ELR (cell line): ENCODE results near the gene ZNF516.
A peak's percentile ranks its signal among the peaks of the same experiment; 100 is the strongest.
"Not testable (repeated sequence)": the region's sequence is repeated elsewhere in the genome, so short reads cannot be mapped to it uniquely, and the experiment has no call there.

Source experiments
- DNase-seq: peaks from one replicate; pipeline ENCODE4 v3.0.0-alpha.2; 2015; ENCODE audit warnings: low read depth

ZNF516 gene

GRCh38 chr18:76490033-76490432, 5.0 kb downstream of the ZNF516 start:
- peak; percentile 34 for DNase-seq

- DNase-seq, result peak; percentile 30
Measured at GRCh38 chr18:76489081-76489480, 6.0 kb downstream of the ZNF516 start.

- peak; percentile 67 for DNase-seq
Measured at GRCh38 chr18:76488190-76488589, 6.9 kb downstream of the ZNF516 start.

- peak; percentile 48 for DNase-seq
Measured at GRCh38 chr18:76487782-76488181, 7.3 kb downstream of the ZNF516 start.

GRCh38 chr18:76487070-76487469, 8.0 kb downstream of the ZNF516 start:
- DNase-seq, result peak; percentile 43

GRCh38 chr18:76486574-76486973, 8.5 kb downstream of the ZNF516 start:
- no peak for DNase-seq

GRCh38 chr18:76486038-76486437, 9.0 kb downstream of the ZNF516 start:
- no peak for DNase-seq

- DNase-seq, result no peak
Measured at GRCh38 chr18:76484749-76485387, 10.2 kb downstream of the ZNF516 start.

- DNase-seq, result no peak
Measured at GRCh38 chr18:76483780-76484179, 11.3 kb downstream of the ZNF516 start.

GRCh38 chr18:76482971-76483691, 11.9 kb downstream of the ZNF516 start:
- DNase-seq, result no peak

GRCh38 chr18:76482267-76482666, 12.8 kb downstream of the ZNF516 start:
- no peak for DNase-seq

GRCh38 chr18:76480913-76481312, 14.1 kb downstream of the ZNF516 start:
- DNase-seq, result peak; percentile 30

GRCh38 chr18:76479351-76480238, 15.4 kb downstream of the ZNF516 start:
- no peak for DNase-seq

GRCh38 chr18:76476665-76477561, 18.1 kb downstream of the ZNF516 start:
- peak; percentile 96 for DNase-seq

- DNase-seq, result no peak
Measured at GRCh38 chr18:76475450-76476194, 19.4 kb downstream of the ZNF516 start.

- no peak for DNase-seq
Measured at GRCh38 chr18:76474824-76475223, 20.2 kb downstream of the ZNF516 start.

GRCh38 chr18:76473521-76473920, 21.5 kb downstream of the ZNF516 start:
- not testable (repeated sequence) for DNase-seq

GRCh38 chr18:76472829-76473228, 22.2 kb downstream of the ZNF516 start:
- DNase-seq, result no peak

- DNase-seq, result no peak
Measured at GRCh38 chr18:76471593-76471992, 23.4 kb downstream of the ZNF516 start.

- no peak for DNase-seq
Measured at GRCh38 chr18:76468345-76469304, 26.4 kb downstream of the ZNF516 start.
